ENCODE measurements around the gene PHACTR2. TPM values are rescaled to one million over a fixed set of nuclear protein-coding genes. Genes with fewer than 3 reads are reported as not detected.

PHACTR2 gene
- total RNA-seq, 1 experiment from 2014 or later, result 39.8 TPM

- H3K36me3 ChIP-seq (ENCODE audit: low read depth), result no peaks in the 10 kb centered on the region
- no peak for DNase-seq
- POLR2A ChIA-PET (ENCODE audit: unreplicated experiment), result no interaction called here
- no TSS peak for BruUV-seq (replicated peaks)
- no peak overlapping the region for H3K4me3 ChIP-seq
- no peak for TF ChIP-seq CTCF (conservative IDR thresholded peaks at IDR 0.05)
- TF ChIP-seq EZH2 (IDR thresholded peaks at IDR 0.05; ENCODE audit: low read depth), result no peak
- H3K9me2 ChIP-seq (ENCODE audit: insufficient read depth), result no peaks in the 10 kb centered on the region
- no peaks in the 10 kb centered on the region for H4K20me1 ChIP-seq (ENCODE audit: insufficient read depth)
- H3K79me2 ChIP-seq (ENCODE audit: low read depth), result no peaks in the 10 kb centered on the region
- H3K9me3 ChIP-seq (ENCODE audit: insufficient read depth, low read depth), result no peaks in the 10 kb centered on the region
- H2AFZ ChIP-seq, result no peak overlapping the region
- no peaks in the 10 kb centered on the region for H3F3A ChIP-seq (ENCODE audit: insufficient read depth, low read depth)
- no peak overlapping the region for H3K27ac ChIP-seq
- no peaks in the 10 kb centered on the region for H3K27me3 ChIP-seq (ENCODE audit: insufficient read depth, low read depth)
- CTCF ChIA-PET, result no interaction called here
- intact Hi-C loops (cut with micrococcal nuclease; ENCODE audit: unreplicated experiment), result no loop called here
- H3K4me1 ChIP-seq (replicated peaks; ENCODE audit: insufficient read depth), result no peaks in the 10 kb centered on the region
- no peak overlapping the region for H3K4me2 ChIP-seq
Observed at GRCh38 chr6:143754204-143754603, 76.4 kb downstream of the PHACTR2 start.

GRCh38 chr6:143755301-143755744, 77.6 kb downstream of the PHACTR2 start:
- Histone ChIP-seq H3K4me2 (no peak overlapping the region), H3K36me3 (ENCODE audit: low read depth) (no peaks in the 10 kb centered on the region), H3K9me3 (ENCODE audit: insufficient read depth, low read depth) (no peaks in the 10 kb centered on the region), H4K20me1 (ENCODE audit: insufficient read depth) (no peaks in the 10 kb centered on the region), H3K27me3 (ENCODE audit: insufficient read depth, low read depth) (no peaks in the 10 kb centered on the region), H3K27ac (no peak overlapping the region), H3K79me2 (ENCODE audit: low read depth) (no peaks in the 10 kb centered on the region), H3F3A (ENCODE audit: insufficient read depth, low read depth) (no peaks in the 10 kb centered on the region), H3K4me1 (replicated peaks; ENCODE audit: insufficient read depth) (no peaks in the 10 kb centered on the region), H2AFZ (no peak overlapping the region), H3K9me2 (ENCODE audit: insufficient read depth) (no peaks in the 10 kb centered on the region), H3K4me3 (no peak overlapping the region)
- BruUV-seq (replicated peaks), result no TSS peak
- CTCF ChIA-PET, result no interaction called here
- DNase-seq, result no peak
- TF ChIP-seq EZH2 (IDR thresholded peaks at IDR 0.05; ENCODE audit: low read depth) (no peak), CTCF (conservative IDR thresholded peaks at IDR 0.05) (no peak)
- POLR2A ChIA-PET (ENCODE audit: unreplicated experiment), result no interaction called here
- intact Hi-C loops (cut with micrococcal nuclease; ENCODE audit: unreplicated experiment), result no loop called here

- no peak overlapping the region for H2AFZ ChIP-seq
- TF ChIP-seq EZH2 (IDR thresholded peaks at IDR 0.05; ENCODE audit: low read depth) (no peak), CTCF (conservative IDR thresholded peaks at IDR 0.05) (no peak)
- no peaks in the 10 kb centered on the region for H3K9me2 ChIP-seq (ENCODE audit: insufficient read depth)
- H3K4me3 ChIP-seq, result no peak overlapping the region
- no peaks in the 10 kb centered on the region for H3F3A ChIP-seq (ENCODE audit: insufficient read depth, low read depth)
- BruUV-seq (replicated peaks), result no TSS peak
- no peaks in the 10 kb centered on the region for H3K27me3 ChIP-seq (ENCODE audit: insufficient read depth, low read depth)
- no peak overlapping the region for H3K27ac ChIP-seq
- no peaks in the 10 kb centered on the region for H3K36me3 ChIP-seq (ENCODE audit: low read depth)
- H3K4me1 ChIP-seq (replicated peaks; ENCODE audit: insufficient read depth), result no peaks in the 10 kb centered on the region
- DNase-seq, result no peak
- no peaks in the 10 kb centered on the region for H3K79me2 ChIP-seq (ENCODE audit: low read depth)
- ChIA-PET POLR2A (ENCODE audit: unreplicated experiment) (no interaction called here), CTCF (no interaction called here)
- no peak overlapping the region for H3K4me2 ChIP-seq
- intact Hi-C loops (cut with micrococcal nuclease; ENCODE audit: unreplicated experiment), result no loop called here
- H4K20me1 ChIP-seq (ENCODE audit: insufficient read depth), result no peaks in the 10 kb centered on the region
- no peaks in the 10 kb centered on the region for H3K9me3 ChIP-seq (ENCODE audit: insufficient read depth, low read depth)
Observed at GRCh38 chr6:143757346-143757832, 79.6 kb downstream of the PHACTR2 start.
